HCT116 (cell line): ENCODE data around the gene SLC16A11.

Experiments used
- CBX3 ChIP-seq: IDR thresholded peaks from 2 replicates; pipeline ENCODE4 v1.6.1; 2012; ENCODE audit warnings: low read depth
- TCF7L2 ChIP-seq: IDR thresholded peaks from 2 replicates; pipeline ENCODE4 v1.7.0; 2011; ENCODE audit warnings: borderline replicate concordance, inconsistent platforms; ENCODE audit not compliant: insufficient read depth, insufficient read length; ENCODE audit errors: extremely low read depth

GRCh38 chr17:6995500-6996255 lies 48.2 kb downstream of the SLC16A11 start, which contains the start of gene ALOX12:
- TF ChIP-seq TCF7L2, result no peak
- TF ChIP-seq CBX3, result no peak
